GM12801 (cell line): Measurements from ENCODE around the gene VAV1.

ENCODE experiments used
- TF ChIP-seq, protein P1 (sequence below): IDR thresholded peaks from one replicate; pipeline ENCODE4 v1.5.1; 2011; ENCODE audit warnings: control low read depth; ENCODE audit not compliant: insufficient read length; ENCODE audit errors: extremely low read depth

The VAV1 gene

GRCh38 chr19:6734096-6734696 is 38.3 kb upstream of the VAV1 start:
- TF ChIP-seq, protein P1, sequence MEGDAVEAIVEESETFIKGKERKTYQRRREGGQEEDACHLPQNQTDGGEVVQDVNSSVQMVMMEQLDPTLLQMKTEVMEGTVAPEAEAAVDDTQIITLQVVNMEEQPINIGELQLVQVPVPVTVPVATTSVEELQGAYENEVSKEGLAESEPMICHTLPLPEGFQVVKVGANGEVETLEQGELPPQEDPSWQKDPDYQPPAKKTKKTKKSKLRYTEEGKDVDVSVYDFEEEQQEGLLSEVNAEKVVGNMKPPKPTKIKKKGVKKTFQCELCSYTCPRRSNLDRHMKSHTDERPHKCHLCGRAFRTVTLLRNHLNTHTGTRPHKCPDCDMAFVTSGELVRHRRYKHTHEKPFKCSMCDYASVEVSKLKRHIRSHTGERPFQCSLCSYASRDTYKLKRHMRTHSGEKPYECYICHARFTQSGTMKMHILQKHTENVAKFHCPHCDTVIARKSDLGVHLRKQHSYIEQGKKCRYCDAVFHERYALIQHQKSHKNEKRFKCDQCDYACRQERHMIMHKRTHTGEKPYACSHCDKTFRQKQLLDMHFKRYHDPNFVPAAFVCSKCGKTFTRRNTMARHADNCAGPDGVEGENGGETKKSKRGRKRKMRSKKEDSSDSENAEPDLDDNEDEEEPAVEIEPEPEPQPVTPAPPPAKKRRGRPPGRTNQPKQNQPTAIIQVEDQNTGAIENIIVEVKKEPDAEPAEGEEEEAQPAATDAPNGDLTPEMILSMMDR = no peak

GRCh38 chr19:6735181-6735911 is 37.2 kb upstream of the VAV1 start:
- TF ChIP-seq, protein P1 = no peak

- TF ChIP-seq, protein P1 = no peak
These were observed 36.2 kb upstream of the VAV1 start for GRCh38 chr19:6736169-6736916.

DNA sequence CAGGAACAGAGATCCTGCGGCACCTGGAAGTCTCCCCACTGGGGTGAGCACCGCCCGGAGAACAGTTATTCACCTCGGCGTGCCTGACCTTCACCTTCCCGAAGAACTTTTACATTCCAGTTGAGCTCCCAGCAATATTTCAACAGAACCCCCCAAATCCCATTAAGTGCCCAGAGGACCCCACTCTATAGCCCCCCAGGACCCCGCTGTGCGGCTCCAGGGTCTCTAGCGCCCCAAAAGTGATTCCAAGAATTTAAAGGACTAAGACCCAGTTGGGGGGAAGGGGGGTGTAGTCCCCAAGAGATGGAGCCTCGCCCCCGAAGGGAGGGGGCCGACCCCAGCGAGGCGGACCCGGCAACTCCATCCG is 35.6 kb upstream of the VAV1 start:
- TF ChIP-seq, protein P1 = no peak

GRCh38 chr19:6737284-6737872 is 35.1 kb upstream of the VAV1 start, which contains the start of gene GPR108:
Gene GPR108, minus strand, starts transcription at chr19:6737580. Its CDS starts 4 bp downstream, at chr19:6737576.
- TF ChIP-seq, protein P1 = no peak

DNA sequence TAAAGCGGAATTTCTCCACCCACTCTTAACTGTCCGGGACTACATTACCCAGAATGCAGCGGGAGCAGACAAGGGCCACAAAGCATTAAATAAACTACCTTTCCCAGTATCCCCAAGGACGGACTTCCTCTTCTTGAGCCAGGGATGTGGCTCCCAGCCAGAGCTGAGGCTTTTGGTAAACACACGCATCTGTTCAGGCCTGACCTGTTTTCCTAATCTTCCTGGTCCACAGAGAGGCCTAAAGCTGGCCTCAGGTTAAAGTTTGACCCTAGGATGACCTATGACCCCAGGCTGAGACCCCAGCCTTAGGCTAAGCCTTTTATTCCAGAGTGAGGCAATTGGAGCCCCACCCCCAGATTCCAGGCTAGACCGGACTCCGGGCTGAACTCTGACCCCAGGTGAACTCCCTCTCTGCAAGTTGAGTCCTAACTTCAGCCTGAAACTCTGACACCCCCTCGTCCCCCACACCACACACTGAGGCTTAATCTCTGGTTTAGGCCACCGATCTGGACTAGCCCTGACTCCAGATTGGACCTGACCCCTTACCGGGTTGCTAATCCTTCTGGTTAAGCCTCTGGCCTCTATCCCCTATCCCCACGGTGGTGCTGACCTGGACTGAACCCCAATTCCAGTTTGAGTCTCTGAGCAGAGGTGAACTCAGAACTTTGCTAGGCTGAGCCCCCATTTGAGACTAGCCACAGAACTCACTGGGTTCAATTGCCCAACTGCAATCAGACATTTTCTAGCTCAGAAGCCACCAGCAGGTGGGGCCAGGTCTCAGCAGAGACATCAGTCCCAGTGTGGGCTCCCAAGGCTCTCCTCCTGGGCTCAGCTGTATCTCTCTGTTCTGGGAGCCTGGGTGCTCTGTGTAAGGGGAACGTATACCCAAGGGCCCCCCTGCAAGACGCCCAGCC is 34.4 kb upstream of the VAV1 start:
- TF ChIP-seq, protein P1 = no peak
